ENCODE measurements around the gene LCN10. TPM values are rescaled to one million over a fixed set of nuclear protein-coding genes. Genes with fewer than 3 reads are reported as not detected.

Gene LCN10
- total and polyA plus RNA-seq, 2 donors (not counting 3 experiments of a cell fraction or from before 2014, with no cell fraction given) = not detected

DNA sequence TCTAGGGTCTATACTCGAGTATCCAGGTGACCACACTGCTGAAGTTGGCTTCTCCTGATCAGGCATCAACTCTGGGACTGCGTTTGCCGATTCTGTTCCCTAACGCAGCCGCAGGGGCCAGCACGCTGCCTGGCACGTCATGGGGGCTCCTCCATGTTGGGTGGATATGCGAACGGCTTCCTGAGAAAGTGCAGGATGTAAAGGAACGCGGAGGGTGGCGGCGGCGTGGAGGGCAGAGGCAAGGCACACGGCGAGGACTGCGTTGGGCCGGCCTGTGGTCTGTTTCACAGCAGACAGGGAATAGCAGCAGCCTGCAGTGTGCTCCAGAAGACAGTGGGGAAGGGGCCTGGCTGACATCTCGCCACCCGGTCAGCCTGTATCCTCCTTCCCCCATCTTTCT lies 3.8 kb downstream of the LCN10 start:
- no peaks in the 10 kb centered on the region for H3K36me3 ChIP-seq (ENCODE audit: control insufficient read depth in 2 of 2, extremely low read depth in 1 of 2, insufficient read depth in 2 of 2, low read length in 2 of 2)
- no peaks in the 10 kb centered on the region for H3K79me2 ChIP-seq (ENCODE audit: control insufficient read depth, insufficient read depth, low read length)
- peaks cover 0 to 5% of the 10 kb centered on the region in 2 experiments for H3K27me3 ChIP-seq (ENCODE audit: control insufficient read depth in 2 of 2, insufficient read depth in 2 of 2, low read length in 2 of 2)
- DNase-seq (ENCODE audit: low read depth, low spot score) (no peak), FAIRE-seq (no peak)
- no peaks in the 10 kb centered on the region for H3K4me1 ChIP-seq (ENCODE audit: control insufficient read depth, extremely low read depth, insufficient read depth, low read length)
- H3K27ac ChIP-seq (ENCODE audit: insufficient read depth, low read depth, low read length) = no peak overlapping the region
- no peaks in the 10 kb centered on the region for H3K9me1 ChIP-seq (replicated peaks; ENCODE audit: control insufficient read depth, extremely low read depth, insufficient read depth, low read length)
- ChIA-PET CTCF (no interaction called here), POLR2A (no interaction called here)
- TF ChIP-seq POLR2AphosphoS5 (IDR thresholded peaks at IDR 0.05; ENCODE audit: insufficient read depth, low read depth, low read length) (no peak), MYC (IDR thresholded peaks at IDR 0.05; ENCODE audit: low read depth, low read length) (no peak), FOS (IDR thresholded peaks at IDR 0.05; ENCODE audit: borderline replicate concordance, insufficient read depth, low read length) (no peak), GATA2 (IDR thresholded peaks at IDR 0.05; ENCODE audit: insufficient read depth, insufficient read length, low read depth, low read length) (no peak), POLR2A (IDR thresholded peaks at IDR 0.05; ENCODE audit: low read depth, low read length) (no peak), EZH2 (IDR thresholded peaks at IDR 0.05; ENCODE audit: borderline replicate concordance, low read depth, low read length, severe bottlenecking) (no peak), JUN (IDR thresholded peaks at IDR 0.05; ENCODE audit: borderline replicate concordance, insufficient read depth, insufficient read length, low read depth) (no peak)
- TF ChIP-seq, protein P1, sequence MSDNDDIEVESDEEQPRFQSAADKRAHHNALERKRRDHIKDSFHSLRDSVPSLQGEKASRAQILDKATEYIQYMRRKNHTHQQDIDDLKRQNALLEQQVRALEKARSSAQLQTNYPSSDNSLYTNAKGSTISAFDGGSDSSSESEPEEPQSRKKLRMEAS (IDR thresholded peaks at IDR 0.05; ENCODE audit: insufficient read depth, insufficient read length) = no peak
- TF ChIP-seq, protein P2, sequence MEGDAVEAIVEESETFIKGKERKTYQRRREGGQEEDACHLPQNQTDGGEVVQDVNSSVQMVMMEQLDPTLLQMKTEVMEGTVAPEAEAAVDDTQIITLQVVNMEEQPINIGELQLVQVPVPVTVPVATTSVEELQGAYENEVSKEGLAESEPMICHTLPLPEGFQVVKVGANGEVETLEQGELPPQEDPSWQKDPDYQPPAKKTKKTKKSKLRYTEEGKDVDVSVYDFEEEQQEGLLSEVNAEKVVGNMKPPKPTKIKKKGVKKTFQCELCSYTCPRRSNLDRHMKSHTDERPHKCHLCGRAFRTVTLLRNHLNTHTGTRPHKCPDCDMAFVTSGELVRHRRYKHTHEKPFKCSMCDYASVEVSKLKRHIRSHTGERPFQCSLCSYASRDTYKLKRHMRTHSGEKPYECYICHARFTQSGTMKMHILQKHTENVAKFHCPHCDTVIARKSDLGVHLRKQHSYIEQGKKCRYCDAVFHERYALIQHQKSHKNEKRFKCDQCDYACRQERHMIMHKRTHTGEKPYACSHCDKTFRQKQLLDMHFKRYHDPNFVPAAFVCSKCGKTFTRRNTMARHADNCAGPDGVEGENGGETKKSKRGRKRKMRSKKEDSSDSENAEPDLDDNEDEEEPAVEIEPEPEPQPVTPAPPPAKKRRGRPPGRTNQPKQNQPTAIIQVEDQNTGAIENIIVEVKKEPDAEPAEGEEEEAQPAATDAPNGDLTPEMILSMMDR (IDR thresholded peaks at IDR 0.05; ENCODE audit: extremely low read depth in 1 of 2, insufficient read depth in 1 of 2, low read depth in 1 of 2, low read length in 2 of 2) = no peak
- no peaks in the 10 kb centered on the region for H4K20me1 ChIP-seq (replicated peaks; ENCODE audit: control insufficient read depth, extremely low read depth, insufficient read depth, low read length)
- intact Hi-C loops (cut with micrococcal nuclease) (no loop called here), dilution Hi-C loops (cut with MboI; ENCODE audit: extremely low pct_ligation_motif_present, low sequenced_read_pairs) (no loop called here)
- BruUV-seq (replicated peaks) = no TSS peak
- no peaks in the 10 kb centered on the region for H3K9me3 ChIP-seq (replicated peaks; ENCODE audit: control insufficient read depth, insufficient read depth, low read length)
- H3K9ac ChIP-seq (replicated peaks; ENCODE audit: extremely low read depth, insufficient read depth, low read length) = no peak overlapping the region
- H3K4me3 ChIP-seq (replicated peaks in 1 of 3; ENCODE audit: insufficient read depth in 1 of 3, low read depth in 1 of 3, low read length in 3 of 3) = no peak overlapping the region
- H3K4me2 ChIP-seq (ENCODE audit: insufficient read depth, low read length) = no peak overlapping the region
- H2AFZ ChIP-seq (ENCODE audit: low read depth, low read length) = no peak overlapping the region
